ENCODE results near the gene PPP1R3D. TPM values are rescaled to one million over a fixed set of nuclear protein-coding genes. Genes with fewer than 3 reads are reported as not detected.

The PPP1R3D gene
- total and polyA plus RNA-seq, 2 of the 13 experiments (the other 11 are each of a cell fraction or from before 2014, with no cell fraction given): 1.2 to 3.7 TPM

DNA sequence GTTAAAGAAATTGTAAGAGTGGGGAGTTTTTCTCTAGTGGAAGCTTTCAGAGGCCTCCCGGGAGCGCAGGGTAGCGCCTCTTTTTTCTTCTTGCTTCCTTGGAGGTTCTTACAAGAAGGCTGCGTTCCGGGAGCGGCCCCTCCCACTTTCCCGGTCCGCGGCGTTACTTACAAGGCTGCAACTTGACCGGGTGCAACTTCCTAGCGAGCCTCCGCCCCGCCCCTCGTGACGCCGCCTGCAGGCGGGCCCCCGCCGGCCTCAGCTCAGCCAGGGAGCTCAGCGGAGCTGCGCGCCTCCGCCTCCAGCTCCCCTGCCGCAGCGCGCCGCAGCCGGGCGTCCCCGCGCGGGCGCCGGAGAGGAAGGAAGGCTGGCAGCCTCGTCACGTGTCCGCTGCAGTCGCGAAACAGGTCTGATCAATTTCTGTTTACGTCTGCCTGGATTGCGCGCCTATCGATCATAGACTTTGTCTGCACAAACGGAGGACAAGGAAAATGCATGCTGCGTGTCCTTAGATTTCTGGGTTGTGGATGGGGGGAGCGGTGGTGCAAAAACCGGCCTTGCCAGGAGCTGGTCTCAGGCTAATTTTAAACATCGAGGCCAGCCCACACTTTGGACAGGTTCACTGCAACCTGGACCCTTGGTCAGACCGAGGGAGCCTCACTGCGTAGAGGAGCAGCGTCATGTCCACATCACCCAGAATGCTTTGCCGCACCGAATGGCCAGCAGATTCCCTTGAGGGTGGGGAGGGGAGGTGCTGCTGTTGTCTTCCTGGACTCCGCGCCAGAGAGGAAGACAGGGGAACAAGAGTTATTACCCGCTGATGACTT, at the start of gene PPP1R3D, which contains the start of gene FAM217B (continued):
- TF ChIP-seq NRL (CRISPR knock-in tag; IDR thresholded peaks at IDR 0.05; ENCODE audit: borderline replicate concordance): peak; percentile 75
- TF ChIP-seq FOXK2 (IDR thresholded peaks at IDR 0.05): no peak
- no peak; the same call in 1 of the 2 replicates for TF ChIP-seq ZNF616 (CRISPR knock-in tag; IDR thresholded peaks at IDR 0.05; ENCODE audit: low read depth)
- TF ChIP-seq NFE2 (CRISPR knock-in tag; IDR thresholded peaks at IDR 0.05): 0 out of 2 replicates have a peak, but pooled peaks have one; percentile 39
- TF ChIP-seq HOXA7 (CRISPR knock-in tag; IDR thresholded peaks at IDR 0.05): no peak
- TF ChIP-seq ZNF33A (CRISPR knock-in tag; IDR thresholded peaks at IDR 0.05; ENCODE audit: borderline replicate concordance): peak; percentile 58; the same call in 1 of the 2 replicates
- TF ChIP-seq SNRNP70 (IDR thresholded peaks at IDR 0.05; ENCODE audit: low read depth, low read length): no peak
- TF ChIP-seq, protein P1, sequence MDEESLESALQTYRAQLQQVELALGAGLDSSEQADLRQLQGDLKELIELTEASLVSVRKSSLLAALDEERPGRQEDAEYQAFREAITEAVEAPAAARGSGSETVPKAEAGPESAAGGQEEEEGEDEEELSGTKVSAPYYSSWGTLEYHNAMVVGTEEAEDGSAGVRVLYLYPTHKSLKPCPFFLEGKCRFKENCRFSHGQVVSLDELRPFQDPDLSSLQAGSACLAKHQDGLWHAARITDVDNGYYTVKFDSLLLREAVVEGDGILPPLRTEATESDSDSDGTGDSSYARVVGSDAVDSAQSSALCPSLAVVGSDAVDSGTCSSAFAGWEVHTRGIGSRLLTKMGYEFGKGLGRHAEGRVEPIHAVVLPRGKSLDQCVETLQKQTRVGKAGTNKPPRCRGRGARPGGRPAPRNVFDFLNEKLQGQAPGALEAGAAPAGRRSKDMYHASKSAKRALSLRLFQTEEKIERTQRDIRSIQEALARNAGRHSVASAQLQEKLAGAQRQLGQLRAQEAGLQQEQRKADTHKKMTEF (CRISPR knock-in tag; IDR thresholded peaks at IDR 0.05): peak; percentile 86
- TF ChIP-seq, protein P2, sequence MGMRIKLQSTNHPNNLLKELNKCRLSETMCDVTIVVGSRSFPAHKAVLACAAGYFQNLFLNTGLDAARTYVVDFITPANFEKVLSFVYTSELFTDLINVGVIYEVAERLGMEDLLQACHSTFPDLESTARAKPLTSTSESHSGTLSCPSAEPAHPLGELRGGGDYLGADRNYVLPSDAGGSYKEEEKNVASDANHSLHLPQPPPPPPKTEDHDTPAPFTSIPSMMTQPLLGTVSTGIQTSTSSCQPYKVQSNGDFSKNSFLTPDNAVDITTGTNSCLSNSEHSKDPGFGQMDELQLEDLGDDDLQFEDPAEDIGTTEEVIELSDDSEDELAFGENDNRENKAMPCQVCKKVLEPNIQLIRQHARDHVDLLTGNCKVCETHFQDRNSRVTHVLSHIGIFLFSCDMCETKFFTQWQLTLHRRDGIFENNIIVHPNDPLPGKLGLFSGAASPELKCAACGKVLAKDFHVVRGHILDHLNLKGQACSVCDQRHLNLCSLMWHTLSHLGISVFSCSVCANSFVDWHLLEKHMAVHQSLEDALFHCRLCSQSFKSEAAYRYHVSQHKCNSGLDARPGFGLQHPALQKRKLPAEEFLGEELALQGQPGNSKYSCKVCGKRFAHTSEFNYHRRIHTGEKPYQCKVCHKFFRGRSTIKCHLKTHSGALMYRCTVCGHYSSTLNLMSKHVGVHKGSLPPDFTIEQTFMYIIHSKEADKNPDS (CRISPR knock-in tag; IDR thresholded peaks at IDR 0.05): no peak
- TF ChIP-seq HOXA3 (CRISPR knock-in tag; IDR thresholded peaks at IDR 0.05): peak; percentile 91
- no peak for TF ChIP-seq JUNB (CRISPR knock-in tag; IDR thresholded peaks at IDR 0.05; ENCODE audit: borderline replicate concordance)
- TF ChIP-seq EZH2 (conservative IDR thresholded peaks at IDR 0.05; ENCODE audit: low read depth, low read length): no peak
- TF ChIP-seq, protein P3, sequence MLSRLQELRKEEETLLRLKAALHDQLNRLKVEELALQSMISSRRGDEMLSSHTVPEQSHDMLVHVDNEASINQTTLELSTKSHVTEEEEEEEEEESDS (CRISPR knock-in tag; IDR thresholded peaks at IDR 0.05; ENCODE audit: borderline replicate concordance): no peak
- TF ChIP-seq ZMYM4 (CRISPR knock-in tag; IDR thresholded peaks at IDR 0.05): peak; percentile 92
- no peak for TF ChIP-seq LCORL (IDR thresholded peaks at IDR 0.05)
- no peak; the same call in 1 of the 2 replicates for TF ChIP-seq LCORL (CRISPR knock-in tag; IDR thresholded peaks at IDR 0.05)
- peak; percentile 84 for TF ChIP-seq IRF2 (CRISPR knock-in tag; IDR thresholded peaks at IDR 0.05)
- TF ChIP-seq, protein P4, sequence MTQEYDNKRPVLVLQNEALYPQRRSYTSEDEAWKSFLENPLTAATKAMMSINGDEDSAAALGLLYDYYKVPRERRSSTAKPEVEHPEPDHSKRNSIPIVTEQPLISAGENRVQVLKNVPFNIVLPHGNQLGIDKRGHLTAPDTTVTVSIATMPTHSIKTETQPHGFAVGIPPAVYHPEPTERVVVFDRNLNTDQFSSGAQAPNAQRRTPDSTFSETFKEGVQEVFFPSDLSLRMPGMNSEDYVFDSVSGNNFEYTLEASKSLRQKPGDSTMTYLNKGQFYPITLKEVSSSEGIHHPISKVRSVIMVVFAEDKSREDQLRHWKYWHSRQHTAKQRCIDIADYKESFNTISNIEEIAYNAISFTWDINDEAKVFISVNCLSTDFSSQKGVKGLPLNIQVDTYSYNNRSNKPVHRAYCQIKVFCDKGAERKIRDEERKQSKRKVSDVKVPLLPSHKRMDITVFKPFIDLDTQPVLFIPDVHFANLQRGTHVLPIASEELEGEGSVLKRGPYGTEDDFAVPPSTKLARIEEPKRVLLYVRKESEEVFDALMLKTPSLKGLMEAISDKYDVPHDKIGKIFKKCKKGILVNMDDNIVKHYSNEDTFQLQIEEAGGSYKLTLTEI (CRISPR knock-in tag; conservative IDR thresholded peaks at IDR 0.05): no peak
- no peak; the same call in 1 of the 2 replicates for TF ChIP-seq SMAD1 (CRISPR knock-in tag; IDR thresholded peaks at IDR 0.05; ENCODE audit: borderline replicate concordance, low read depth)

Data from HepG2 (cell line).